Retinal pigment epithelial cell (primary cell): ENCODE results near the gene KANSL1.
"Not testable (repeated sequence)": the region's sequence is repeated elsewhere in the genome, so short reads cannot be mapped to it uniquely, and the experiment has no call there.

ENCODE experiments used
- DNase-seq: peaks from one replicate; pipeline ENCODE4 v3.0.0-alpha.2; 2010; ENCODE audit warnings: low read depth
- H3K4me3 ChIP-seq: 2 replicates; pipeline ENCODE4 v1.5.1; 2011; ENCODE audit warnings: mild to moderate bottlenecking, low read length, control low read depth, moderate library complexity
- CTCF ChIP-seq: conservative IDR thresholded peaks from 2 replicates; pipeline ENCODE4 v1.5.1; 2011; ENCODE audit warnings: low read depth, low read length, control low read depth, inconsistent platforms

KANSL1 gene

GRCh38 chr17:46020023-46020761 is 173.0 kb downstream of the KANSL1 start:
- TF ChIP-seq CTCF, result no peak
- DNase-seq, result no peak

GRCh38 chr17:46019408-46019925 is 173.8 kb downstream of the KANSL1 start:
- H3K4me3 ChIP-seq, DNase-seq: not testable (repeated sequence)

More at GRCh38 chr17:46020023-46020761, 173.0 kb downstream of the KANSL1 start:
- H3K4me3 ChIP-seq, result no peak overlapping the region

- no peak for DNase-seq
- no peak for TF ChIP-seq CTCF
- no peak overlapping the region for H3K4me3 ChIP-seq
Measured at GRCh38 chr17:46013502-46014165, 179.6 kb downstream of the KANSL1 start.

GRCh38 chr17:46013127-46013501 is 180.1 kb downstream of the KANSL1 start:
- H3K4me3 ChIP-seq, result no peak overlapping the region
- no peak for DNase-seq
- TF ChIP-seq CTCF, result no peak

GRCh38 chr17:46012506-46013079 is 180.6 kb downstream of the KANSL1 start:
- no peak for TF ChIP-seq CTCF
- DNase-seq, result no peak
- H3K4me3 ChIP-seq, result no peak overlapping the region

- no peak for DNase-seq
- no peak overlapping the region for H3K4me3 ChIP-seq
- TF ChIP-seq CTCF, result no peak
Measured at GRCh38 chr17:46011711-46012505, 181.3 kb downstream of the KANSL1 start.

- no peak overlapping the region for H3K4me3 ChIP-seq
- no peak for TF ChIP-seq CTCF
- DNase-seq, result no peak
Measured at GRCh38 chr17:46010597-46011186, 182.5 kb downstream of the KANSL1 start.
